ENCODE data around the gene DHDDS. TPM values are rescaled to one million over a fixed set of nuclear protein-coding genes. Genes with fewer than 3 reads are reported as not detected.
"Not testable (repeated sequence)": the region's sequence is repeated elsewhere in the genome, so short reads cannot be mapped to it uniquely, and the experiment has no call there.

DHDDS gene
- total and polyA plus RNA-seq, 5 experiments from 2014 or later = 15.1 to 36.5 (median 20.7) TPM

DNA sequence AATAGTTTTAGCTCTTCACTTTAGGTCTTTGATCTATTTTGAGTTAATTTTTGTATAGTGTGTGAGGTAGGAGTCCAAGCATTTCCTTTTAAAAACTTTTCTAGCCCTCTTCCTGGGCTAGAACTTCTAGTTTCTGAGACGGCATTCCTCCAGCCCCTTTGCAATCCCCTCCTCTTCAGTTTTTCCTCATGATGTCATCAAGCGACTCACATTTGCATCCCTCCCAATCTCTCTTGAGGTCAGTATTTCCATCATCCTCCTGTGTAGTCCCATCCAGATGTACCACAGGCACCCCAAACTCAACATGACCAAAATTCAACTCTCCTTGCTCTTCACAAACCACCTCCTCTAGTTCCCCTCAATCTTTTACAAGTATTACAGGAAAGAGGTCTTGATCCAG is 50.8 kb downstream of the DHDDS start:
- Mint-ChIP-seq H3K36me3 (peaks cover 0 to 26% (median 3%) of the 10 kb centered on the region in 3 donors), H3K27ac (peak overlapping the region in 9 of 10 donors; percentile 6 to 81 (median 57)), H3K4me3 (no peak overlapping the region), H3K9me3 (no peaks in the 10 kb centered on the region), H3K4me1 (peaks cover 0 to 12% (median 7%) of the 10 kb centered on the region in 4 donors), H3K27me3 (no peaks in the 10 kb centered on the region)
- DNase-seq (no peak), ATAC-seq (no peak)
- POLR2A ChIA-PET = interaction anchor here (1.2 to 2.7 kb wide), 2 partner anchors 11 to 17 kb away, joined by 3 to 11 read pairs; partner anchors contain the start of gene HMGN2

- Mint-ChIP-seq H3K4me3 (no peak overlapping the region), H3K4me1 (peaks cover 0 to 9% (median 4%) of the 10 kb centered on the region in 4 donors), H3K9me3 (no peaks in the 10 kb centered on the region), H3K27ac (peak overlapping the region in 7 of 10 donors; percentile 14 to 89 (median 41)), H3K36me3 (peaks cover 0 to 19% (median 3%) of the 10 kb centered on the region in 3 donors), H3K27me3 (no peaks in the 10 kb centered on the region)
- POLR2A ChIA-PET = interaction anchor here (0.6 to 1.3 kb wide), 3 partner anchors 11 to 1082 kb away, joined by 3 read pairs; no protein-coding TSS in a partner anchor
- DNase-seq (no peak), ATAC-seq (no peak)
Observed at GRCh38 chr1:26483980-26484379, 51.9 kb downstream of the DHDDS start.

- ATAC-seq (no peak), DNase-seq (no peak)
- Mint-ChIP-seq H3K4me1 (peaks cover 0 to 3% (median under 1%) of the 10 kb centered on the region in 4 donors), H3K36me3 (no peaks in the 10 kb centered on the region), H3K27me3 (no peaks in the 10 kb centered on the region), H3K27ac (peak overlapping the region in 1 of 10 donors; percentile 21), H3K9me3 (no peaks in the 10 kb centered on the region), H3K4me3 (no peak overlapping the region)
- POLR2A ChIA-PET = interaction anchor here (1.2 to 1.8 kb wide), 2 partner anchors 10 to 12 kb away, joined by 3 to 5 read pairs; no protein-coding TSS in a partner anchor
Observed at GRCh38 chr1:26490155-26490554, 58.0 kb downstream of the DHDDS start.

DNA sequence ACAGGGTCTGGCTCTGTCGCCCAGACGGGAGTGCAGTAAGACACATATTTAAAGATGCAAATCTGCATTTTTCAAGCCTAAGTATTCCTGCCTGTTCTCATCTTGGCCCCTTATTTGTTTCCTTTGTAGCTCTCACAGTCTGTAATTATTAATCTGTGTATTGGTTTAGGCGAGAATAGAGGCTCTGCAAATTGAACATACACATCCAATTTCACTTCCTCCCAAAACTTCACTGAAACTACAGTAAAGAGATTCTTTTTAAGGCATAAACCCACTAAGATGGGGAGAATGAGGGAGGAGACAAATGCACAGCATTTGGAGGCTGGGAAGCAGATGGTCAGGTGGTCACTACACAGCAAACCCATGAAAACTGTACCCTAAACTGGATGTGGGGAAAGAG is 61.1 kb downstream of the DHDDS start:
- DNase-seq (no peak), ATAC-seq (no peak)
- no peaks in the 10 kb centered on the region for H3K9me3 Mint-ChIP-seq
- peak overlapping the region in 1 of 10 donors; percentile 31 for H3K27ac Mint-ChIP-seq
- H3K4me3 Mint-ChIP-seq = no peak overlapping the region
- no peaks in the 10 kb centered on the region for H3K27me3 Mint-ChIP-seq
- H3K4me1 Mint-ChIP-seq = peaks cover 0 to 5% (median 2%) of the 10 kb centered on the region in 4 donors
- H3K36me3 Mint-ChIP-seq = no peaks in the 10 kb centered on the region
- POLR2A ChIA-PET = no interaction called here

- POLR2A ChIA-PET = interaction anchor here (0.6 kb wide), 1 partner anchor 738 kb away, joined by 3 read pairs; no protein-coding TSS in a partner anchor
Observed at GRCh38 chr1:26493938-26494337, 61.8 kb downstream of the DHDDS start.

GRCh38 chr1:26496861-26497260 is 64.7 kb downstream of the DHDDS start:
- Mint-ChIP-seq H3K9me3 (no peaks in the 10 kb centered on the region), H3K27me3 (no peaks in the 10 kb centered on the region), H3K4me3 (no peak overlapping the region), H3K27ac (peak overlapping the region in 2 of 10 donors; percentile 4 to 27), H3K36me3 (no peaks in the 10 kb centered on the region), H3K4me1 (peaks cover 7 to 15% (median 11%) of the 10 kb centered on the region in 4 donors)
- no peak for DNase-seq
- ATAC-seq = no peak
- POLR2A ChIA-PET = interaction anchor here (0.5 to 1.2 kb wide), 4 partner anchors 9 to 112 kb away, joined by 3 to 4 read pairs (median 4); no protein-coding TSS in a partner anchor

More at GRCh38 chr1:26493938-26494337, 61.8 kb downstream of the DHDDS start:
- Mint-ChIP-seq H3K4me3 (no peak overlapping the region), H3K4me1 (peaks cover 0 to 7% (median 4%) of the 10 kb centered on the region in 4 donors), H3K27ac (no peak overlapping the region), H3K27me3 (no peaks in the 10 kb centered on the region), H3K9me3 (no peaks in the 10 kb centered on the region), H3K36me3 (no peaks in the 10 kb centered on the region)
- ATAC-seq (no peak), DNase-seq (no peak)

DNA sequence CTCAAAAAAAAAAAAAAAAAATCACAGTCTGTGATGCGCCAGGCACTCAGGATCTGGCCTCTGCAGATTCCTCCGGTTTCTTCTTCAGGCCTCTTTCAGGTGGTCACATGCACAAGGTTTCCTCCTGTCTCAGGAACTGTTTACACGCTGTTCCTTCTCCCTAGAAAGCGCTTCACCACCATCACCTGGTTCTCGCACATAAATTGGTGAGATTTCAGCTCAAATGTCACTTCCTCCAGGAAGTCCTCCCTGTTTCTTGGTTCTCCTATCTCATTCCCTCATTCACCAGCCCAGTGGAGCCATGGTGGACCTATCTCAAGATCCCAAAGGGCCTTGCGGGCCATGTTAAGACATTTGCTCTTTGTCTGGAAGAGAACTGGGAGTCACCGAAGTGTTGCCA is 66.8 kb downstream of the DHDDS start:
- no peak for ATAC-seq
- POLR2A ChIA-PET = interaction anchor here (0.6 to 0.7 kb wide), 2 partner anchors 9 to 1991 kb away, joined by 3 read pairs; no protein-coding TSS in a partner anchor
- H3K27ac Mint-ChIP-seq = peak overlapping the region in 8 of 10 donors; percentile 13 to 72 (median 30)
- peak overlapping the region in 6 of 10 donors; percentile 20 to 67 (median 50) for H3K4me3 Mint-ChIP-seq
- H3K4me1 Mint-ChIP-seq = peaks cover 7 to 23% (median 17%) of the 10 kb centered on the region in 4 donors
- no peak for DNase-seq
- no peaks in the 10 kb centered on the region for H3K9me3 Mint-ChIP-seq
- no peaks in the 10 kb centered on the region for H3K36me3 Mint-ChIP-seq
- no peaks in the 10 kb centered on the region for H3K27me3 Mint-ChIP-seq

GRCh38 chr1:26500488-26501175 is 68.5 kb downstream of the DHDDS start:
- Mint-ChIP-seq H3K4me3 (peak overlapping the region; percentile 82 to 90 (median 86)), H3K27ac (peak overlapping the region in 9 of 10 donors; percentile 81 to 97 (median 93))

DNA sequence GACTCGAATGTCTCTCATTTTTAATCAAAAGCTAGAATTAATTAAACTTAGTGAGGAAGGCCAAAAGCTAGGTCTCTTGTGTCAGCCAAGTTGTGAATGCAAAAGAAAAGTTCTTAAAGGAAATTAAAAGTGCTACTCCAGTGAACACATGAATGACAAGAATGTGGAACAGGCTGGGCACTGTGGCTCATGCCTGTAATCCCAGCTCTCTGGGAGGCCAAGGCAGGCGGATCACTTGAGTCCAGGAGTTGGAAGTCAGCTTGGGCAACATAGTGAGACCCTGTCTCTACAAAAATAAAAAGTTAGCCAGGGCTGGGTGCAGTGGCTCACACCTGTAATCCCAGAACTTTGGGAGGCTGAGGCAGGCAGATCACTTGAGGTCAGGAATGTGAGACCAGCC is 78.6 kb downstream of the DHDDS start:
- not testable (repeated sequence) for DNase-seq, H3K36me3 Mint-ChIP-seq, H3K27ac Mint-ChIP-seq, ATAC-seq, H3K27me3 Mint-ChIP-seq, H3K4me3 Mint-ChIP-seq, H3K9me3 Mint-ChIP-seq, H3K4me1 Mint-ChIP-seq
- POLR2A ChIA-PET = interaction anchor here (1.0 kb wide), 1 partner anchor 28 kb away, joined by 6 read pairs; no protein-coding TSS in a partner anchor

More at GRCh38 chr1:26500488-26501175, 68.5 kb downstream of the DHDDS start:
- H3K27me3 Mint-ChIP-seq = no peaks in the 10 kb centered on the region
- POLR2A ChIA-PET = interaction anchor here (0.8 to 2.9 kb wide), 30 partner anchors 10 to 1253 kb away, joined by 3 to 49 read pairs (median 4); partner anchors contain the start of genes CEP85, DHDDS, GPATCH3 and GPN2
- peak; percentile 76 to 92 (median 88) for DNase-seq
- ATAC-seq = peak; percentile 73
- H3K36me3 Mint-ChIP-seq = no peaks in the 10 kb centered on the region
- no peaks in the 10 kb centered on the region for H3K9me3 Mint-ChIP-seq
- H3K4me1 Mint-ChIP-seq = peaks cover 6 to 23% (median 17%) of the 10 kb centered on the region in 4 donors

- DNase-seq, H3K27me3 Mint-ChIP-seq, H3K4me3 Mint-ChIP-seq, H3K36me3 Mint-ChIP-seq, H3K27ac Mint-ChIP-seq, H3K4me1 Mint-ChIP-seq, ATAC-seq, H3K9me3 Mint-ChIP-seq: not testable (repeated sequence)
- POLR2A ChIA-PET = interaction anchor here (0.7 kb wide), 1 partner anchor 207 kb away, joined by 3 read pairs; no protein-coding TSS in a partner anchor
Observed at GRCh38 chr1:26515836-26516235, 83.7 kb downstream of the DHDDS start.

GRCh38 chr1:26516987-26517765 is 85.1 kb downstream of the DHDDS start:
- peaks cover 0 to 1% (median 0%) of the 10 kb centered on the region in 5 donors for H3K27me3 Mint-ChIP-seq
- no peak overlapping the region for H3K4me3 Mint-ChIP-seq
- DNase-seq (no peak), ATAC-seq (no peak)
- H3K9me3 Mint-ChIP-seq = no peaks in the 10 kb centered on the region
- no peaks in the 10 kb centered on the region for H3K4me1 Mint-ChIP-seq
- POLR2A ChIA-PET = interaction anchor here (0.6 kb wide), 1 partner anchor 1317 kb away, joined by 3 read pairs; no protein-coding TSS in a partner anchor
- H3K36me3 Mint-ChIP-seq = no peaks in the 10 kb centered on the region
- H3K27ac Mint-ChIP-seq = peak overlapping the region in 2 of 10 donors; percentile 17 to 49

GRCh38 chr1:26517766-26518049 is 85.6 kb downstream of the DHDDS start:
- peak overlapping the region in 2 of 10 donors; percentile 17 to 24 for H3K27ac Mint-ChIP-seq
- no peaks in the 10 kb centered on the region for H3K36me3 Mint-ChIP-seq
- POLR2A ChIA-PET = no interaction called here
- DNase-seq = no peak
- no peak for ATAC-seq
- no peaks in the 10 kb centered on the region for H3K9me3 Mint-ChIP-seq
- peaks cover 0 to 1% (median 0%) of the 10 kb centered on the region in 5 donors for H3K27me3 Mint-ChIP-seq
- no peak overlapping the region for H3K4me3 Mint-ChIP-seq
- H3K4me1 Mint-ChIP-seq = no peaks in the 10 kb centered on the region

All from naive thymus-derived CD8-positive, alpha-beta T cell (primary cell).